ENCODE measurements around the gene PRKCH.

DNA sequence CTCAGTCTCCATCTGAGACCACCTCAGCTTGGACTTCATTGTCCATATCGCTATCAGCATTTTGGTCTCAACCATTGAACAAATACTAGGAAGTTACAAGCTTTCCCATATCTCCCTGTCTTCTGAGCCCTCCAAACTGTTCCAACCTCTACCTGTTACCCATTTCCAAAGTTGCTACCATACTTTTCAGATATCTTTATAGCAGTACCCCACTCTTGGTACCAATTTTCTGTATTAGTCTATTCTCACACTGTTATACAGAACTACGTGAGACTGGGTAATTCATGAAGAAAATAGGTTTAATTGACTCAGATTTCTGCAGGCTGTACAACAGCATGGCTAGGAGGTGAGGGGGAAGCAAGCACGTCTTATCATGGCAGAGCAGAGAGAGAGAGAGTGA, 53.8 kb downstream of the PRKCH start:
- TF ChIP-seq, protein P1, sequence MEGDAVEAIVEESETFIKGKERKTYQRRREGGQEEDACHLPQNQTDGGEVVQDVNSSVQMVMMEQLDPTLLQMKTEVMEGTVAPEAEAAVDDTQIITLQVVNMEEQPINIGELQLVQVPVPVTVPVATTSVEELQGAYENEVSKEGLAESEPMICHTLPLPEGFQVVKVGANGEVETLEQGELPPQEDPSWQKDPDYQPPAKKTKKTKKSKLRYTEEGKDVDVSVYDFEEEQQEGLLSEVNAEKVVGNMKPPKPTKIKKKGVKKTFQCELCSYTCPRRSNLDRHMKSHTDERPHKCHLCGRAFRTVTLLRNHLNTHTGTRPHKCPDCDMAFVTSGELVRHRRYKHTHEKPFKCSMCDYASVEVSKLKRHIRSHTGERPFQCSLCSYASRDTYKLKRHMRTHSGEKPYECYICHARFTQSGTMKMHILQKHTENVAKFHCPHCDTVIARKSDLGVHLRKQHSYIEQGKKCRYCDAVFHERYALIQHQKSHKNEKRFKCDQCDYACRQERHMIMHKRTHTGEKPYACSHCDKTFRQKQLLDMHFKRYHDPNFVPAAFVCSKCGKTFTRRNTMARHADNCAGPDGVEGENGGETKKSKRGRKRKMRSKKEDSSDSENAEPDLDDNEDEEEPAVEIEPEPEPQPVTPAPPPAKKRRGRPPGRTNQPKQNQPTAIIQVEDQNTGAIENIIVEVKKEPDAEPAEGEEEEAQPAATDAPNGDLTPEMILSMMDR (IDR thresholded peaks at IDR 0.05) = no peak
- TF ChIP-seq POLR2A (IDR thresholded peaks at IDR 0.05) (no peak), POLR2AphosphoS5 (IDR thresholded peaks at IDR 0.05) (no peak), EP300 (IDR thresholded peaks at IDR 0.05) (no peak)
